ENCODE measurements around the gene NUCB2.

GRCh38 chr11:17259519-17259918 lies 17.0 kb upstream of the NUCB2 start:
- TF ChIP-seq CTCF (conservative IDR thresholded peaks at IDR 0.05 in 1 of 2, IDR thresholded peaks at IDR 0.05 in 1 of 2; ENCODE audit: low read depth in 1 of 2, low read length in 2 of 2) (no peak), EZH2 (IDR thresholded peaks at IDR 0.05; ENCODE audit: low read length, missing control alignments) (no peak)
